ENCODE results near the gene CDH13. TPM values are rescaled to one million over a fixed set of nuclear protein-coding genes. Genes with fewer than 3 reads are reported as not detected.

Gene CDH13
- total and polyA plus RNA-seq, 10 of the 15 experiments (the other 5 are each of a cell fraction or from before 2014, with no cell fraction given): under 0.01 to 0.05 TPM; not detected in 8

DNA sequence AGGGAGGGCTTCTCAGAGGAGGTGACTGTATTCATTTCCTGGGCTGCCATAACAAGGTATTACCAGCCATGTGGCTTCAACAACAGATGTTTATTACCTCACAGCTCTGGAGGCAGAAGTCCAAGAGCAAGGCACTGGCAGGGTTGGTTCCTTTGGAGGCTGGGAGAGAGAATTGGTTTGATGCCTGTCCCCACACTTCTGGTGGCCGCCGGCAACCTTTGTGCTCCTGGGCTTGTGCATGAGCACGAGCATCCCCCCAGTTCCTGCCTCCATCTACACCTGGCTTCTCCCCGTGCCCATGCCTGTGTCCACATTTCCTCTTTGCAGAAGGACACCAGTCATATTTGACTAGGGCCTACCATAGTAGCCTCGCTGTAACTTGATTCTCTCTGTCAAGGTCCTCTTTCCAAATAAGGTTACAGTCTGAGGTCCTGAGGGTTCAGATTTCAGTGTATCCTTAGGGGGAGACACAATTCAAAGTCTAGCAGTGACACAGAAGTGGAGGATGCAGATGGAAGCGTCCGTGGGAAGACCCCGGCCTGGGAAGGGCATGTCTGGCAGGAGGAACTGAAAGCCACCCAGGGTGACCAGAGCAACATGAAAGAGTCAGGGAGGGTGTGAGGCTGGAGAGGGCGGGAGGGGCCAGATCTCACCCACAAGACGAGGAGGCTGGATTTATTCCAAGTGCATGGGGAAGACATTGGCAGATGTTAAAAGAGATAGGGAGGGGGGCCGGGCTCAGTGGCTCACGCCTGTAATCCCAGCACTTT is 992.8 kb downstream of the CDH13 start (continued):
- TF ChIP-seq SMAD5 (IDR thresholded peaks at IDR 0.05; ENCODE audit: low read depth): no peak
- TF ChIP-seq NFXL1 (IDR thresholded peaks at IDR 0.05; ENCODE audit: borderline replicate concordance): no peak
- no peak for TF ChIP-seq KDM1A (IDR thresholded peaks at IDR 0.05; ENCODE audit: borderline replicate concordance)
- TF ChIP-seq RCOR1 (conservative IDR thresholded peaks at IDR 0.05; ENCODE audit: low read depth, low read length): no peak
- TF ChIP-seq, protein P1, sequence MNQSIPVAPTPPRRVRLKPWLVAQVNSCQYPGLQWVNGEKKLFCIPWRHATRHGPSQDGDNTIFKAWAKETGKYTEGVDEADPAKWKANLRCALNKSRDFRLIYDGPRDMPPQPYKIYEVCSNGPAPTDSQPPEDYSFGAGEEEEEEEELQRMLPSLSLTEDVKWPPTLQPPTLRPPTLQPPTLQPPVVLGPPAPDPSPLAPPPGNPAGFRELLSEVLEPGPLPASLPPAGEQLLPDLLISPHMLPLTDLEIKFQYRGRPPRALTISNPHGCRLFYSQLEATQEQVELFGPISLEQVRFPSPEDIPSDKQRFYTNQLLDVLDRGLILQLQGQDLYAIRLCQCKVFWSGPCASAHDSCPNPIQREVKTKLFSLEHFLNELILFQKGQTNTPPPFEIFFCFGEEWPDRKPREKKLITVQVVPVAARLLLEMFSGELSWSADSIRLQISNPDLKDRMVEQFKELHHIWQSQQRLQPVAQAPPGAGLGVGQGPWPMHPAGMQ (IDR thresholded peaks at IDR 0.05; ENCODE audit: borderline replicate concordance): no peak
- TF ChIP-seq ZZZ3 (IDR thresholded peaks at IDR 0.05; ENCODE audit: control insufficient read depth, insufficient read length, low read depth): no peak
- no peak for TF ChIP-seq RELA (IDR thresholded peaks at IDR 0.05; ENCODE audit: borderline replicate concordance, partially characterized antibody)
- TF ChIP-seq, protein P2, sequence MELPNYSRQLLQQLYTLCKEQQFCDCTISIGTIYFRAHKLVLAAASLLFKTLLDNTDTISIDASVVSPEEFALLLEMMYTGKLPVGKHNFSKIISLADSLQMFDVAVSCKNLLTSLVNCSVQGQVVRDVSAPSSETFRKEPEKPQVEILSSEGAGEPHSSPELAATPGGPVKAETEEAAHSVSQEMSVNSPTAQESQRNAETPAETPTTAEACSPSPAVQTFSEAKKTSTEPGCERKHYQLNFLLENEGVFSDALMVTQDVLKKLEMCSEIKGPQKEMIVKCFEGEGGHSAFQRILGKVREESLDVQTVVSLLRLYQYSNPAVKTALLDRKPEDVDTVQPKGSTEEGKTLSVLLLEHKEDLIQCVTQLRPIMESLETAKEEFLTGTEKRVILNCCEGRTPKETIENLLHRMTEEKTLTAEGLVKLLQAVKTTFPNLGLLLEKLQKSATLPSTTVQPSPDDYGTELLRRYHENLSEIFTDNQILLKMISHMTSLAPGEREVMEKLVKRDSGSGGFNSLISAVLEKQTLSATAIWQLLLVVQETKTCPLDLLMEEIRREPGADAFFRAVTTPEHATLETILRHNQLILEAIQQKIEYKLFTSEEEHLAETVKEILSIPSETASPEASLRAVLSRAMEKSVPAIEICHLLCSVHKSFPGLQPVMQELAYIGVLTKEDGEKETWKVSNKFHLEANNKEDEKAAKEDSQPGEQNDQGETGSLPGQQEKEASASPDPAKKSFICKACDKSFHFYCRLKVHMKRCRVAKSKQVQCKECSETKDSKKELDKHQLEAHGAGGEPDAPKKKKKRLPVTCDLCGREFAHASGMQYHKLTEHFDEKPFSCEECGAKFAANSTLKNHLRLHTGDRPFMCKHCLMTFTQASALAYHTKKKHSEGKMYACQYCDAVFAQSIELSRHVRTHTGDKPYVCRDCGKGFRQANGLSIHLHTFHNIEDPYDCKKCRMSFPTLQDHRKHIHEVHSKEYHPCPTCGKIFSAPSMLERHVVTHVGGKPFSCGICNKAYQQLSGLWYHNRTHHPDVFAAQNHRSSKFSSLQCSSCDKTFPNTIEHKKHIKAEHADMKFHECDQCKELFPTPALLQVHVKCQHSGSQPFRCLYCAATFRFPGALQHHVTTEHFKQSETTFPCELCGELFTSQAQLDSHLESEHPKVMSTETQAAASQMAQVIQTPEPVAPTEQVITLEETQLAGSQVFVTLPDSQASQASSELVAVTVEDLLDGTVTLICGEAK (IDR thresholded peaks at IDR 0.05; ENCODE audit: borderline replicate concordance): no peak
- TF ChIP-seq, protein P3, sequence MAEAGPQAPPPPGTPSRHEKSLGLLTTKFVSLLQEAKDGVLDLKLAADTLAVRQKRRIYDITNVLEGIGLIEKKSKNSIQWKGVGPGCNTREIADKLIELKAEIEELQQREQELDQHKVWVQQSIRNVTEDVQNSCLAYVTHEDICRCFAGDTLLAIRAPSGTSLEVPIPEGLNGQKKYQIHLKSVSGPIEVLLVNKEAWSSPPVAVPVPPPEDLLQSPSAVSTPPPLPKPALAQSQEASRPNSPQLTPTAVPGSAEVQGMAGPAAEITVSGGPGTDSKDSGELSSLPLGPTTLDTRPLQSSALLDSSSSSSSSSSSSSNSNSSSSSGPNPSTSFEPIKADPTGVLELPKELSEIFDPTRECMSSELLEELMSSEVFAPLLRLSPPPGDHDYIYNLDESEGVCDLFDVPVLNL (IDR thresholded peaks at IDR 0.05; ENCODE audit: low read depth, low read length): no peak
- TF ChIP-seq, protein P4, sequence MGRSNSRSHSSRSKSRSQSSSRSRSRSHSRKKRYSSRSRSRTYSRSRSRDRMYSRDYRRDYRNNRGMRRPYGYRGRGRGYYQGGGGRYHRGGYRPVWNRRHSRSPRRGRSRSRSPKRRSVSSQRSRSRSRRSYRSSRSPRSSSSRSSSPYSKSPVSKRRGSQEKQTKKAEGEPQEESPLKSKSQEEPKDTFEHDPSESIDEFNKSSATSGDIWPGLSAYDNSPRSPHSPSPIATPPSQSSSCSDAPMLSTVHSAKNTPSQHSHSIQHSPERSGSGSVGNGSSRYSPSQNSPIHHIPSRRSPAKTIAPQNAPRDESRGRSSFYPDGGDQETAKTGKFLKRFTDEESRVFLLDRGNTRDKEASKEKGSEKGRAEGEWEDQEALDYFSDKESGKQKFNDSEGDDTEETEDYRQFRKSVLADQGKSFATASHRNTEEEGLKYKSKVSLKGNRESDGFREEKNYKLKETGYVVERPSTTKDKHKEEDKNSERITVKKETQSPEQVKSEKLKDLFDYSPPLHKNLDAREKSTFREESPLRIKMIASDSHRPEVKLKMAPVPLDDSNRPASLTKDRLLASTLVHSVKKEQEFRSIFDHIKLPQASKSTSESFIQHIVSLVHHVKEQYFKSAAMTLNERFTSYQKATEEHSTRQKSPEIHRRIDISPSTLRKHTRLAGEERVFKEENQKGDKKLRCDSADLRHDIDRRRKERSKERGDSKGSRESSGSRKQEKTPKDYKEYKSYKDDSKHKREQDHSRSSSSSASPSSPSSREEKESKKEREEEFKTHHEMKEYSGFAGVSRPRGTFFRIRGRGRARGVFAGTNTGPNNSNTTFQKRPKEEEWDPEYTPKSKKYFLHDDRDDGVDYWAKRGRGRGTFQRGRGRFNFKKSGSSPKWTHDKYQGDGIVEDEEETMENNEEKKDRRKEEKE (IDR thresholded peaks at IDR 0.05): no peak
